CD4-positive, alpha-beta T cell treated with Interleukin-12 subunit alpha and Interleukin-12 subunit beta, for 1 hour (primary cell): ENCODE measurements around the gene LCAT.
"Not testable (repeated sequence)": the region's sequence is repeated elsewhere in the genome, so short reads cannot be mapped to it uniquely, and the experiment has no call there.

ENCODE experiments used
- DNase-seq: peaks from one replicate; pipeline ENCODE4 v3.0.0-alpha.2; 2020

LCAT gene

GRCh38 chr16:67946966-67947558 is 3.1 kb upstream of the LCAT start:
- DNase-seq: no peak

- DNase-seq: no peak
These were observed 2.2 kb upstream of the LCAT start for GRCh38 chr16:67946128-67946569.

GRCh38 chr16:67945392-67945933 is 1.5 kb upstream of the LCAT start:
- no peak for DNase-seq

- DNase-seq: no peak
These were observed 921 bp upstream of the LCAT start for GRCh38 chr16:67944690-67945391.

- DNase-seq: no peak
These were observed 683 bp downstream of the LCAT start for GRCh38 chr16:67943256-67943618.

GRCh38 chr16:67942510-67943255 is 1.2 kb downstream of the LCAT start:
- DNase-seq: no peak

GRCh38 chr16:67942200-67942509 is 1.8 kb downstream of the LCAT start:
- peak; percentile 45 for DNase-seq

- DNase-seq: no peak
These were observed 2.3 kb downstream of the LCAT start for GRCh38 chr16:67941469-67942199.

GRCh38 chr16:67940446-67941089 is 3.4 kb downstream of the LCAT start:
- no peak for DNase-seq

GRCh38 chr16:67939507-67940445 is 4.1 kb downstream of the LCAT start:
- peak; percentile 29 for DNase-seq

GRCh38 chr16:67937713-67938112 is 6.2 kb downstream of the LCAT start:
- DNase-seq: not testable (repeated sequence)

- DNase-seq: peak; percentile 84
These were observed 6.9 kb downstream of the LCAT start for GRCh38 chr16:67936880-67937605.

GRCh38 chr16:67936124-67936879 is 7.6 kb downstream of the LCAT start, which contains the start of gene PSMB10:
TSS of gene PSMB10 (minus strand) at chr16:67936850. CDS start at chr16:67936749, 101 bp downstream.
- no peak for DNase-seq

- DNase-seq: peak; percentile 98
These were observed 8.4 kb downstream of the LCAT start for GRCh38 chr16:67935402-67936123.

GRCh38 chr16:67935101-67935401 is 8.9 kb downstream of the LCAT start:
- no peak for DNase-seq

GRCh38 chr16:67934306-67935100 is 9.4 kb downstream of the LCAT start:
- no peak for DNase-seq

- no peak for DNase-seq
These were observed 10.1 kb downstream of the LCAT start for GRCh38 chr16:67933805-67934204.

GRCh38 chr16:67932462-67932840 is 11.5 kb downstream of the LCAT start:
- DNase-seq: no peak
